Gastroesophageal sphincter (tissue), 4 donors: Measurements from ENCODE around the gene TCEANC2. TPM values are rescaled to one million over a fixed set of nuclear protein-coding genes. Genes with fewer than 3 reads are reported as not detected.

Experiments used
- ATAC-seq: fragments of 150-250 bp; one replicate; pipeline ENCODE4 v1.9.1; 2016; ENCODE audit warnings: mild to moderate bottlenecking, moderate library complexity
- H3K27ac ChIP-seq, 4 donors: fragments of 200-600 bp; sonication (generic) in 3 of 4; 1 replicate in 3 of 4; 2 replicates in 1 of 4; pipeline ENCODE4 v1.5.1; 2016 to 2019
- H3K27me3 ChIP-seq: fragments of 200-600 bp; sonication (generic); one replicate; pipeline ENCODE4 v1.5.1; 2019
- H3K36me3 ChIP-seq, 2 donors: fragments of 200-600 bp; sonication (generic); one replicate each; pipeline ENCODE4 v1.5.1; 2019; ENCODE audit warnings: control low read depth in 1 of 2
- H3K4me1 ChIP-seq, 3 donors: fragments of 200-600 bp; sonication (generic); 1 replicate in 2 of 3; 2 replicates in 1 of 3; pipeline ENCODE4 v1.5.1; 2016 to 2019; ENCODE audit warnings: control low read depth in 2 of 3
- H3K4me3 ChIP-seq, 2 donors: fragments of 200-600 bp; sonication (generic); one replicate each; pipeline ENCODE4 v1.5.1; 2019; ENCODE audit warnings: mild to moderate bottlenecking in 1 of 2, moderate library complexity in 1 of 2
- H3K9me3 ChIP-seq, 3 donors: fragments of 200-600 bp; sonication (generic); one replicate each; pipeline ENCODE4 v1.5.1; 2017 to 2019; ENCODE audit warnings: control low read depth in 2 of 3
- CTCF ChIP-seq, 4 experiments: fragments of 200-600 bp in 2 of 4; fragments of 450-650 bp in 2 of 4; sonication (generic) in 1 of 4; IDR thresholded peaks; one replicate each; pipeline ENCODE4 v1.5.1; 2017 to 2019; ENCODE audit warnings: antibody characterized with exemption in 4 of 4, mild to moderate bottlenecking in 2 of 4, moderate library complexity in 2 of 4
- EP300 ChIP-seq: sonication (generic); formaldehyde crosslinking; IDR thresholded peaks from one replicate; pipeline ENCODE4 v1.6.1; 2017; ENCODE audit warnings: antibody characterized with exemption, mild to moderate bottlenecking
- POLR2A ChIP-seq, 2 donors: fragments of 450-650 bp; IDR thresholded peaks; one replicate each; pipeline ENCODE4 v1.6.1; 2017; ENCODE audit warnings: antibody characterized with exemption in 2 of 2, mild to moderate bottlenecking in 2 of 2, moderate library complexity in 1 of 2
- POLR2AphosphoS5 ChIP-seq: sonication (generic); formaldehyde crosslinking; IDR thresholded peaks from one replicate; pipeline ENCODE4 v1.6.1; 2017; ENCODE audit warnings: antibody characterized with exemption
- WGBS, 2 donors: methylation state at CpG; one replicate each; pipeline ENCODE4 v1.1.5; 2018; ENCODE audit warnings: low coverage in 1 of 2; 5-methylcytosine and 5-hydroxymethylcytosine counted together
- total RNA-seq, 4 donors: library from RNA; depleted of rRNA; stranded (reverse); fragments of >200 nt; gene quantifications; one replicate each; pipeline ENCODE4 v1.1.0, GENCODE V29; 2016

The TCEANC2 gene
- total RNA-seq, 4 donors from 2014 or later = 3.6 to 10.2 (median 9.1) TPM

- ATAC-seq = no peak
- WGBS, 2 donors = no CpG with 5 or more reads among the region's 1 CpG
- Histone ChIP-seq H3K9me3 (no peaks in the 10 kb centered on the region), H3K4me3 (no peak overlapping the region), H3K36me3 (no peaks in the 10 kb centered on the region), H3K27ac (no peak overlapping the region), H3K27me3 (no peaks in the 10 kb centered on the region), H3K4me1 (no peaks in the 10 kb centered on the region)
- no peak for TF ChIP-seq CTCF (IDR thresholded peaks at IDR 0.05)
- TF ChIP-seq POLR2A (IDR thresholded peaks at IDR 0.05) = no peak
- TF ChIP-seq EP300 = no peak
- no peak for TF ChIP-seq POLR2AphosphoS5
Observed at GRCh38 chr1:54138994-54139393, 85.6 kb downstream of the TCEANC2 start.

- H3K36me3 ChIP-seq = no peaks in the 10 kb centered on the region
- no peak for ATAC-seq
- 83 to 100% methylated on average over 5 to 7 of the region's 12 CpGs for WGBS, 2 donors
Observed at GRCh38 chr1:54139711-54140110, 86.3 kb downstream of the TCEANC2 start.

GRCh38 chr1:54142146-54142900 is 88.9 kb downstream of the TCEANC2 start:
- Histone ChIP-seq H3K36me3 (no peaks in the 10 kb centered on the region), H3K9me3 (no peaks in the 10 kb centered on the region), H3K27me3 (no peaks in the 10 kb centered on the region), H3K4me3 (no peak overlapping the region), H3K27ac (no peak overlapping the region), H3K4me1 (no peaks in the 10 kb centered on the region)
- TF ChIP-seq EP300 = no peak
- no peak for TF ChIP-seq POLR2A (IDR thresholded peaks at IDR 0.05)
- 50 to 66% methylated on average over 1 to 4 of the region's 9 CpGs for whole genome bisulfite sequencing, 2 donors
- ATAC-seq = no peak

More at GRCh38 chr1:54139711-54140110, 86.3 kb downstream of the TCEANC2 start:
- no peak for TF ChIP-seq POLR2A (IDR thresholded peaks at IDR 0.05)
- no peak for TF ChIP-seq POLR2AphosphoS5
- no peak for TF ChIP-seq CTCF (IDR thresholded peaks at IDR 0.05)
- no peak for TF ChIP-seq EP300
- Histone ChIP-seq H3K9me3 (no peaks in the 10 kb centered on the region), H3K27ac (no peak overlapping the region), H3K4me3 (no peak overlapping the region), H3K27me3 (no peaks in the 10 kb centered on the region), H3K4me1 (no peaks in the 10 kb centered on the region)

- Histone ChIP-seq H3K27ac (no peak overlapping the region), H3K9me3 (no peaks in the 10 kb centered on the region), H3K4me1 (no peaks in the 10 kb centered on the region), H3K27me3 (no peaks in the 10 kb centered on the region), H3K36me3 (no peaks in the 10 kb centered on the region), H3K4me3 (no peak overlapping the region)
- WGBS, 2 donors = 100% methylated on average over 4 to 8 of the region's 11 CpGs
- TF ChIP-seq CTCF (IDR thresholded peaks at IDR 0.05) (no peak), POLR2A (IDR thresholded peaks at IDR 0.05) (no peak), EP300 (no peak), POLR2AphosphoS5 (no peak)
- ATAC-seq = no peak
Observed at GRCh38 chr1:54144366-54144765, 91.0 kb downstream of the TCEANC2 start.

GRCh38 chr1:54149734-54150133 is 96.3 kb downstream of the TCEANC2 start:
- H3K36me3 ChIP-seq = no peaks in the 10 kb centered on the region
- no peaks in the 10 kb centered on the region for H3K27me3 ChIP-seq
- 88 to 94% methylated on average over 2 of the region's 3 CpGs for WGBS, 2 donors
- no peak overlapping the region for H3K4me3 ChIP-seq
- no peak for TF ChIP-seq EP300
- TF ChIP-seq POLR2A (IDR thresholded peaks at IDR 0.05) = no peak
- no peak for TF ChIP-seq POLR2AphosphoS5
- TF ChIP-seq CTCF (IDR thresholded peaks at IDR 0.05) = no peak
- H3K9me3 ChIP-seq = no peaks in the 10 kb centered on the region
- H3K4me1 ChIP-seq = peaks cover 0 to 9% (median 0%) of the 10 kb centered on the region in 3 donors
- no peak for ATAC-seq
- H3K27ac ChIP-seq = no peak overlapping the region
